OCI-LY7 (cell line): ENCODE data around the gene CPPED1.

ENCODE experiments used
- CTCF ChIP-seq: fragments of 200-600 bp; sonication (generic); conservative IDR thresholded peaks from 2 replicates; pipeline ENCODE4 v1.5.1; 2014; ENCODE audit warnings: mild to moderate bottlenecking, antibody characterized with exemption, low read length, moderate library complexity, mixed read lengths
- EZH2phosphoT487 ChIP-seq: fragments of 200-600 bp; sonication (generic); IDR thresholded peaks from 2 replicates; pipeline ENCODE4 v1.6.1; 2018; ENCODE audit warnings: low read depth, borderline replicate concordance, mild to moderate bottlenecking, mixed run types, antibody characterized with exemption, low read length, moderate library complexity, mixed read lengths

GRCh38 chr16:12757546-12757945, 46.1 kb downstream of the CPPED1 start:
- TF ChIP-seq CTCF (no peak), EZH2phosphoT487 (no peak)
